Kidney epithelial cell (primary cell): Measurements from ENCODE around the gene HOXD9. TPM values are rescaled to one million over a fixed set of nuclear protein-coding genes. Genes with fewer than 3 reads are reported as not detected.
A peak's percentile ranks its signal among the peaks of the same experiment; 100 is the strongest.

Experiments used
- DNase-seq: peaks from one replicate; pipeline ENCODE4 v3.0.0-alpha.2; 2010; ENCODE audit warnings: low read depth
- H3K27me3 ChIP-seq: 2 replicates; pipeline ENCODE4 v1.6.0; 2011; ENCODE audit warnings: low read length; ENCODE audit not compliant: control insufficient read depth, insufficient read depth
- H3K36me3 ChIP-seq: 2 replicates; pipeline ENCODE4 v1.5.1; 2011; ENCODE audit warnings: low read length; ENCODE audit not compliant: control insufficient read depth, insufficient read depth
- H3K4me3 ChIP-seq: 2 replicates; pipeline ENCODE4 v1.5.1; 2011; ENCODE audit warnings: low read depth, mild to moderate bottlenecking, control low read depth, low read length
- CTCF ChIP-seq: IDR thresholded peaks from 2 replicates; pipeline ENCODE4 v1.5.1; 2011; ENCODE audit warnings: mild to moderate bottlenecking, moderate library complexity, low read length, control low read depth, inconsistent platforms; ENCODE audit not compliant: insufficient read depth, poor library complexity, severe bottlenecking
- total RNA-seq: library from RNA; depleted of rRNA; stranded (reverse); fragments of >200 nt; gene quantifications from 2 replicates; pipeline ENCODE4 v1.2.3, GENCODE V29; 2015

HOXD9 gene
- total RNA-seq, 1 donor from 2014 or later, result 12.2 TPM

DNA sequence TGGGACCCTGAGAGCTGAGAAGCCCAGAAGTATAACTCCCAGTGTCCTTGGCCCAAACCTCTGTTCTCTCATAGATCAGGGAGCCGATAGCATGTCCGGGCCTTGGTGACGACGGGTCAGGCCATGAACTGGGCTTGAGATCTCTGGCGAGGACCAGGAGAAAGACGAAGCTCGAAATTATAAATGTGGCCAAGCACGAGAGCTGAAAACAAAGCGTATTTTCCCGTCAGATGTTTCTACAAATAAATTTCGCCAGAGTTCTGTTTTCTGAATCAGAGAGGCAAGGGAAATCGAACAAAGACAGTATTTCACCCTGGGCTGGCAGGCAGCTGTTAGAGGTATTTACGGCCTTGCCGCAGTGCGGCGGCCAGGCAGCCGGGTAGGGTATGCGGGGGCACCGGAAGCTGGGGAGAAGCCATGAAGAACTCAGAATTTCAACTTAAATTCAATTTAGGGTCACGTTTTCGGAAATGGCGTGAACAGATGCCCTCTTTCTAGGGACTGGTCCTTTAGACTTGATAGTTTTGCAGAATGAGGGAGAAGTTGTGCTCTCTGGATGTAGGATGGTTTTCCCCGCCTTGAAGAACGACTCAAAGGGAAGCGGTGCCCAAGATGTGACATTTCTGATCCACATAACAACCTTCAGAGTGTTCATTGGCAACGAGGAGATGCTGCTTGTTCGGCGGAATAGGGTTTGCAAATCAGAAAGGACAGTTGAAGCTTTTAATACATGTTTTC lies 16.6 kb downstream of the HOXD9 start:
- Histone ChIP-seq H3K4me3 (peak overlapping the region; percentile 92), H3K27me3 (no peaks in the 10 kb centered on the region), H3K36me3 (no peaks in the 10 kb centered on the region)
- no peak for TF ChIP-seq CTCF
- no peak for DNase-seq

DNA sequence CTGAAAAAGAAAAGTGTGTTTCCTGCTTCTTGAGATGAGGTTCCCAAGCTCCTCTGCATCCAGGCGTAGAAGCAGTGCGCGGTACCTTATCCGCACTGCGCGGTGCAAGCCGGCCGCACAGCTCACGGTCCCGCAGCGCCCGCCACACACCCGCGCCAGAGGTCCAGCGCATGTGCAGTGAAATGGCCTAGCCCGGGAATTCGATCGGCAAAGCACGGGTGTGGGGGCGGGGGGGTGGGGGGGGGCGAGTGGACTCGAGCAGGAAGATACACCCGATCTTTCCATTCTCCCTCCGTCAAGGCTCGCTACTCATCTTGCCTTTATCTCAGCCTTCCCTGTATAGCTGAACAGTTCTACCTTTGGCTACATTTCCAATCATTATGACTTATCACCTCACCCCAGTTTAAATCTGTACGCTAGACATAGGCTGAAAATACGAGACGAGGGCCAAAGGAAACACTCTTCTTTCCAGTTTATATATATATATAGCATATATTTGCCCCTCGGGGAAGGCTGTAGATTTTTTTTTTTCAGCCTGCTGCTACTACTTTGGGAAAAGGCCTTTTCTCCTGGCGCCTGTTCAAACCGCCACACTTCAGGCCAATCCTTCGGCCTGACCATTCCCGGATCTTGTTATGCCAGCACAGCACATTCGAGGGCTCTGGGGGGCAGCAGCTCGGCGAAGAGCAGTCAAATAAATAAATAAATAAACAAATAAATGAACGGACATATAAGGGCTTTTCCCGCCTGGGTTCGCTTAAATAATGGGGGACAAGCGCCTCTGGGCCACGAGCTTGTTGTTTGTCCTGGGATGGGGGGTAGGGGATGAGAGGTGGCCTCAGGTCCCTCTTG lies 17.4 kb downstream of the HOXD9 start:
- no peak for DNase-seq
- TF ChIP-seq CTCF, result no peak
- H3K27me3 ChIP-seq, result no peaks in the 10 kb centered on the region
- no peaks in the 10 kb centered on the region for H3K36me3 ChIP-seq
- peak overlapping the region; percentile 92 for H3K4me3 ChIP-seq

GRCh38 chr2:176140513-176141317 lies 18.2 kb downstream of the HOXD9 start:
- H3K4me3 ChIP-seq, result peak overlapping the region; percentile 92
- H3K36me3 ChIP-seq, result no peaks in the 10 kb centered on the region
- DNase-seq, result no peak
- peak; percentile 89 for TF ChIP-seq CTCF
- no peaks in the 10 kb centered on the region for H3K27me3 ChIP-seq

GRCh38 chr2:176142281-176142680 lies 19.8 kb downstream of the HOXD9 start:
- Histone ChIP-seq H3K36me3 (no peaks in the 10 kb centered on the region), H3K4me3 (no peak overlapping the region), H3K27me3 (no peaks in the 10 kb centered on the region)
- no peak for TF ChIP-seq CTCF
- DNase-seq, result no peak

DNA sequence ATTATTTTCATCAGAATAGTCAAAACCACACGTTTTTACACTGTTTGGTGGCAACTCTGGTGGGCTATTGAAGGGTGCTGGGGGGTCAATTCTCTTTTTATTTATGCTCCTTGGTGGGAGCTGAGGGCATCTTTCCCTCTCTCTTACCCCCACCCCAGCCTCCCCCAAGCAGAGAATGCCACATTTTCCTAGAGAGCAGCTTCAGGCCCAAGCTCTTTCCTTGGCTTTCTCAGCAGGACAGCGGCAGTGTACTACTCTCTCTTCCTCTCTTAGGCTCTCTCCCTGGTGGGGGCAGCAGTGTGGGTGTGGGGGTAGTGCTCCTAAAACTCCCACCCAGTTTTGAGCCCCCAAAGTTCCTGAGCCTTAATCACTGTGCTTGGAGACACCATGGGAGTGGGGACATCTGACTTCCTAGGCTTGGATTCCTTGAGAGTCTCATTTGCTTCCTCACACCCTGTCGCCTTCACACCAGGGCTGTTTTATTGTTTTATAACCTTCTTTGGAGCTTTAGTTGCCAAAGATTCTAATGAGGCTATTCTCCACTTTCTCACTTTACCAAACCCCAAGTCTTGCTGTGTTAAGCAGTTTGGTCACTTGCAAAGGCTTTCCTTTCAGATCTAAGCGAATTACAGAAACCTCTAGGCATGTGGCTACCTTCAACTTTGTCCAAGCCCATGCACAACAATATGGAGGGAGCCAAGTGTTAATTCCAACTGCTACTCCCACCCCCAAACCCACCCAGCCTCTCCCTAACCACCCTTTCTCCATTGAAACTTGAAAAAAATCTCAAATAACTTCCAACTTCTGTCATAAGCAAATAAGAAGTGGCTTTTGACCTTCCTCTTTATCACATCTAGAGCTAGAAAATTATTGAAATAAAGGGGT lies 22.8 kb downstream of the HOXD9 start:
- DNase-seq, result no peak
- Histone ChIP-seq H3K36me3 (peaks cover 1% of the 10 kb centered on the region), H3K4me3 (no peak overlapping the region), H3K27me3 (no peaks in the 10 kb centered on the region)
- no peak for TF ChIP-seq CTCF
